BLaER1 (cell line): Measurements from ENCODE around the gene MTMR12.
A peak's percentile ranks its signal among the peaks of the same experiment; 100 is the strongest.
"Not testable (repeated sequence)": the region's sequence is repeated elsewhere in the genome, so short reads cannot be mapped to it uniquely, and the experiment has no call there.

Source experiments
- H3K27ac ChIP-seq: shearing (Covaris generic); formaldehyde crosslinking; 2 replicates; pipeline ENCODE4 v1.8.1; 2022
- H3K27me3 ChIP-seq: shearing (Covaris generic); formaldehyde crosslinking; 2 replicates; pipeline ENCODE4 v1.8.1; 2022
- H3K36me3 ChIP-seq: shearing (Covaris generic); formaldehyde crosslinking; 2 replicates; pipeline ENCODE4 v1.8.1; 2022
- H3K4me1 ChIP-seq: shearing (Covaris generic); formaldehyde crosslinking; 2 replicates; pipeline ENCODE4 v1.8.1; 2022
- H3K4me2 ChIP-seq: shearing (Covaris generic); formaldehyde crosslinking; 2 replicates; pipeline ENCODE4 v1.8.1; 2022
- H3K4me3 ChIP-seq: shearing (Covaris generic); formaldehyde crosslinking; 2 replicates; pipeline ENCODE4 v1.8.1; 2022
- H3K9ac ChIP-seq: shearing (Covaris generic); formaldehyde crosslinking; 2 replicates; pipeline ENCODE4 v1.8.1; 2022
- H3K9me3 ChIP-seq: shearing (Covaris generic); formaldehyde crosslinking; 2 replicates; pipeline ENCODE4 v1.8.1; 2022
- H4K20me1 ChIP-seq: shearing (Covaris generic); formaldehyde crosslinking; 2 replicates; pipeline ENCODE4 v1.8.1; 2022
- Cebpa-rat ChIP-seq: shearing (Covaris generic); IDR thresholded peaks from 2 replicates; pipeline ENCODE4 v1.8.1; 2022

Gene MTMR12

DNA sequence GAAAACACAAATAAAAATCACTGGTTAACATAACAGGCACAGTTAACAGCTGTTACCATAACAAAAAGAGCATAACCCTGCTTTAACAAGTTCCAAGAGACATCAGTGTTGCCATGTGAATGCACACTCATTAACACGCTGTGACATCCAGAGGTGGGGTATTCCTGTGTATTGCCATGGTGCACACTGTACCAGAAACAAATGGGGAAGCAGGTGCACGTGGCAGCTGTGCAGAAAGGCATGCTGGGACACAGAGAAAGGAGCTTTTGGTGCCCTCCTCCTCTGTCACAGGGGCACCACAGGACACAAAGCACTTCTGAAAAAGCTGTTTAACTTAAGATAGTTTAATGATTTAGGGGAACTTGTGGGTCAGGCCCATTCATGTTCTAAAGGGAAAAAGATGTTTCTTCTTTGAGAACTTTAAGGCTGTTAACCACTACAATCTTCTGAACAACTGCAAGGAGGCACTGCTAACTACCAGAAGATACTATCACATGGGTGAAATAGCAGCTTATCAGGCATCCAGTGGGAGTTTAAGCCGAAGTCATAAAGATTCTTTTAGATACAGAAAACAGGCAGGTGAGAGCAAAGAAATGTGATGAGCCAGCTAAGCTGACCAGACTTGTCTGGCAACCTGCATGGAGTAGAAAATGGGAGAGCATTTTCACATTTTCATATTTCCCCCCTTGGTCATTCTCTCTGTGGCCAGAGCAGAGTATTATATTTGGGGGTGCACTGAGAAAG is 82.2 kb downstream of the MTMR12 start:
- no peak overlapping the region for H3K9ac ChIP-seq
- H3K9me3 ChIP-seq, result no peaks in the 10 kb centered on the region
- H3K4me3 ChIP-seq, result no peak overlapping the region
- no peak for TF ChIP-seq Cebpa-rat
- no peak overlapping the region for H3K4me2 ChIP-seq
- peaks cover 15% of the 10 kb centered on the region for H3K4me1 ChIP-seq
- no peaks in the 10 kb centered on the region for H3K27me3 ChIP-seq
- H4K20me1 ChIP-seq, result peaks cover 6% of the 10 kb centered on the region; the same call in 1 of the 2 replicates
- no peak overlapping the region for H3K27ac ChIP-seq
- peaks cover 85% of the 10 kb centered on the region for H3K36me3 ChIP-seq

- no peak for TF ChIP-seq Cebpa-rat
- Histone ChIP-seq H4K20me1 (peaks cover 6% of the 10 kb centered on the region; the same call in 1 of the 2 replicates), H3K4me3 (no peak overlapping the region), H3K36me3 (peaks cover 76% of the 10 kb centered on the region), H3K27me3 (no peaks in the 10 kb centered on the region), H3K4me1 (peaks cover 21% of the 10 kb centered on the region), H3K27ac (no peak overlapping the region), H3K9ac (no peak overlapping the region), H3K4me2 (no peak overlapping the region), H3K9me3 (no peaks in the 10 kb centered on the region)
Measured at GRCh38 chr5:32229586-32229985, 83.2 kb downstream of the MTMR12 start.

- no peaks in the 10 kb centered on the region for H3K27me3 ChIP-seq
- no peak overlapping the region for H3K4me2 ChIP-seq
- H3K36me3 ChIP-seq, result peaks cover 68% of the 10 kb centered on the region
- no peak for TF ChIP-seq Cebpa-rat
- H4K20me1 ChIP-seq, result peaks cover 6% of the 10 kb centered on the region; the same call in 1 of the 2 replicates
- no peak overlapping the region for H3K9ac ChIP-seq
- H3K4me1 ChIP-seq, result peaks cover 24% of the 10 kb centered on the region
- no peaks in the 10 kb centered on the region for H3K9me3 ChIP-seq
- H3K4me3 ChIP-seq, result no peak overlapping the region
- H3K27ac ChIP-seq, result no peak overlapping the region
Measured at GRCh38 chr5:32228816-32229215, 83.9 kb downstream of the MTMR12 start.

DNA sequence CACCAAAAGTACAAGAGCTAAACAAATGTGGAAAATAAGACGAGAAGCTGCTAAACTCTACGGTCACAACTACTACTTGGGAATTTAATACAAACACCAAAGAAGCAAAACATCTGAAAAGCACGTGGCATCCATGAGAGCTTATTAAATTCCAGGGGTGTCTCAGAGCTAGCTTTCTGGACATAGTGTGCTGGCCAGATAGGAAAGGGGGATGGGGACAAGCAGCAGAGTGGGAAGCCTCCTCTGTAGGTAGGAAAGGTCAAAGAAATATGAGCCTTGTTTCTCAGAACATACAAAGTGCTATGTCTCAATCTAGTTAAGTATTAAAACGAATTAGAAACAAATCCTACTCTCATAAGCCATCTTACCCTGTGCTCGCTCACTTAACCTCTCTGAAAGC is 87.3 kb downstream of the MTMR12 start:
- H4K20me1 ChIP-seq, result no peaks in the 10 kb centered on the region
- H3K27ac ChIP-seq, result no peak overlapping the region
- peaks cover 36% of the 10 kb centered on the region for H3K36me3 ChIP-seq
- H3K9me3 ChIP-seq, result no peaks in the 10 kb centered on the region
- H3K9ac ChIP-seq, result no peak overlapping the region
- no peaks in the 10 kb centered on the region for H3K27me3 ChIP-seq
- H3K4me1 ChIP-seq, result peaks cover 17% of the 10 kb centered on the region
- no peak overlapping the region for H3K4me2 ChIP-seq
- TF ChIP-seq Cebpa-rat, result no peak
- H3K4me3 ChIP-seq, result no peak overlapping the region

- H3K9ac ChIP-seq, result no peak overlapping the region
- no peak overlapping the region for H3K4me3 ChIP-seq
- no peak for TF ChIP-seq Cebpa-rat
- no peak overlapping the region for H3K4me2 ChIP-seq
- no peak overlapping the region for H3K27ac ChIP-seq
- H3K4me1 ChIP-seq, result peaks cover 17% of the 10 kb centered on the region
- H3K9me3 ChIP-seq, result no peaks in the 10 kb centered on the region
- H3K27me3 ChIP-seq, result no peaks in the 10 kb centered on the region
- H3K36me3 ChIP-seq, result peaks cover 23% of the 10 kb centered on the region
- H4K20me1 ChIP-seq, result no peaks in the 10 kb centered on the region
Measured at GRCh38 chr5:32223972-32224609, 88.6 kb downstream of the MTMR12 start.

DNA sequence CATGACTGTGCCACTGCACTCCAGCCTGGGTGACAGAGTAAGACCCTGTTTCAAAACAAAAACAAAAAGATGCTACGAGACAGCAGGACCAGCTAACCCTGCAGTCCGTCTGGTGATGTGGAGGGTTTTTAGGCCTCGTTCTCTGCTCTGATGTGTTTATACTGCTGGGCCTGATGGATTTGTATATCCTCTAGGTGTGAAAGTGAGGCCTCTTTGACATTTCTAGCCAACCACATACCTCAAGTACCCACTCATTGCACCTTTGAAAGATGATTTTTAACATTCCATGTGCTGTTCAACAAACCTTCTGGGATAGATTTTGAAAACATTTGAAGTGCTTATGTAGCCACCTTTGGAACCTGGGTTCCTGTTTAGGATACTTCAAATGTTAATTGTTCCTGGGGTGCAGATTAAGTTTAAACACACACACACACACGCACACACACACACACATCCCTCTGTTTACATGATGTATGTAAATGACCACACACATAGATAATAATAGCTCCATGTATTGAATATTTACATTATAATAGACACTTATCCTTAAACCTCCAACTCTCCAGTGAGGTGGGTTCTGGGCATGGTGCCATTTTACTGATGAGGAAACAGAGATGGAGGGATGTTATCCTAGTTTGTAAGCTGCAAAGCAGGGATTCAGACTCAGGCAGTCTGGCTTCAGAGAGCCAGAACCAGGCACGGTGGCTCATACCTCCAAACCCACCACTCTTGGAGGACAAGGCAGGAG is 89.8 kb downstream of the MTMR12 start:
- Histone ChIP-seq H3K9ac (no peak overlapping the region), H3K9me3 (no peaks in the 10 kb centered on the region), H3K36me3 (peaks cover 13% of the 10 kb centered on the region), H4K20me1 (no peaks in the 10 kb centered on the region), H3K4me2 (no peak overlapping the region), H3K4me3 (no peak overlapping the region), H3K27ac (no peak overlapping the region), H3K27me3 (no peaks in the 10 kb centered on the region), H3K4me1 (peaks cover 23% of the 10 kb centered on the region)
- no peak for TF ChIP-seq Cebpa-rat

GRCh38 chr5:32217886-32218396 is 94.8 kb downstream of the MTMR12 start:
- H3K27me3 ChIP-seq, result no peaks in the 10 kb centered on the region
- no peak for TF ChIP-seq Cebpa-rat
- H3K4me2 ChIP-seq, result 0 out of 2 replicates have a peak overlapping the region, but pooled peaks have one; percentile 23
- no peaks in the 10 kb centered on the region for H4K20me1 ChIP-seq
- H3K9ac ChIP-seq, result no peak overlapping the region
- no peak overlapping the region for H3K27ac ChIP-seq
- peaks cover 12% of the 10 kb centered on the region for H3K4me1 ChIP-seq
- no peaks in the 10 kb centered on the region for H3K9me3 ChIP-seq
- H3K4me3 ChIP-seq, result no peak overlapping the region
- H3K36me3 ChIP-seq, result no peaks in the 10 kb centered on the region

GRCh38 chr5:32214344-32214743 is 98.4 kb downstream of the MTMR12 start:
- not testable (repeated sequence) for H3K9ac ChIP-seq, H3K27ac ChIP-seq, H4K20me1 ChIP-seq, H3K27me3 ChIP-seq, H3K9me3 ChIP-seq, H3K4me2 ChIP-seq, H3K36me3 ChIP-seq, H3K4me3 ChIP-seq
- H3K4me1 ChIP-seq, result peaks cover 21% of the 10 kb centered on the region

DNA sequence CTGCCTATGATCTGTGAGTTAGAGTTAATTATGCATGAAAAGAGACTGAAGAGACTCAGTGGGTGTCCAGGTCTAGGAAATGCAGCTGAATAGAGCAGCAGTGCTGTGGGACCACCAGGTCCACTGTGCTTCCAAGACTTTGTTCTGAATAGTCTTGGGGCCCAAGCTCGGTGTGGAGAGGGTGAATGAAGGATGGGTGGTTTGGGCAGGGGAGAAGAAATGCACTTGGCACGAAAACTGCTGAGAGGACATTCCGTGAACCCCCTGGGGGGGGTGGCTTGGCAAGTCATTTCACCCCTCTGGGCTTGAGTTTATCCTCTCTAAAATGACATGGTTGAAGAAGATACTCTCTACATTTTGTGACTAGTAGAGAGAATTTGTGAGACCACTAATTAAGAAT is 102.6 kb downstream of the MTMR12 start:
- no peaks in the 10 kb centered on the region for H3K36me3 ChIP-seq
- no peak overlapping the region for H3K4me3 ChIP-seq
- no peaks in the 10 kb centered on the region for H3K27me3 ChIP-seq
- no peak overlapping the region for H3K4me2 ChIP-seq
- peaks cover 8% of the 10 kb centered on the region for H3K4me1 ChIP-seq
- no peak overlapping the region for H3K9ac ChIP-seq
- peaks cover 6% of the 10 kb centered on the region for H3K9me3 ChIP-seq
- H4K20me1 ChIP-seq, result no peaks in the 10 kb centered on the region
- H3K27ac ChIP-seq, result no peak overlapping the region
- no peak for TF ChIP-seq Cebpa-rat

DNA sequence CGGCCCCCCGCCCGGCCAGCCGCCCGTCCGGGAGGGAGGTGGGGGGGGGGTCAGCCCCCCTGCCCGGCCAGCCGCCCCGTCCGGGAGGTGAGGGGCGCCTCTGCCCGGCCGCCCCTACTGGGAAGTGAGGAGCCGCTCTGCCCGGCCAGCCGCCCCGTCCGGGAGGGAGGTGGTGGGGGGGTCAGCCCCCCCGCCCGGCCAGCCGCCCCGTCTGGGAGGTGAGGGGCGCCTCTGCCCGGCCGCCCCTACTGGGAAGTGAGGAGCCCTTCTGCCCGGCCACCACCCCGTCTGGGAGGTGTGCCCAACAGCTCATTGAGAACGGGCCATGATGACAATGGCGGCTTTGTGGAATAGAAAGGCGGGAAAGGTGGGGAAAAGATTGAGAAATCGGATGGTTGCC is 103.9 kb downstream of the MTMR12 start:
- not testable (repeated sequence) for H3K9me3 ChIP-seq, H4K20me1 ChIP-seq, H3K4me1 ChIP-seq, H3K27me3 ChIP-seq, H3K36me3 ChIP-seq, H3K4me3 ChIP-seq, H3K4me2 ChIP-seq, H3K9ac ChIP-seq, H3K27ac ChIP-seq
